ENCODE data around the gene NKIRAS1.

DNA sequence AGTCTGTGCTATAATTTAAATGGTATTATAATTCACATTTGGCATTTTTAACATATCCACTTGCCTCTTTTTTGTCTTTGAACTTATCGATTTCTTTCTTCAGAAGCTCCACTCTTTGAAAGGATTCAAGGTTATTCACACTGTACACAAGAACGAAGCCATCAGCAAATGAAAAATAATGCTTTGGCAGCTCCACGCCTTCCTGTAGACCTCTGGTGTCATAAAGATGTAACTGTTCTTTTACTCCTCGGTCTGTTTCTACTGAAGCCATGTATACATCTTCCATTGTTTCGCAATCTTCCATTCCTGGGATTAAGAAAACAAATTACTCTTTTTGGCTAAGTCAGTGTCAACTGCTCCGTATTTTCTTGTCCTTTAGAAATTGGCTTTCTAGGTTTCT is 16.0 kb downstream of the NKIRAS1 start:
- TF ChIP-seq, protein P1, sequence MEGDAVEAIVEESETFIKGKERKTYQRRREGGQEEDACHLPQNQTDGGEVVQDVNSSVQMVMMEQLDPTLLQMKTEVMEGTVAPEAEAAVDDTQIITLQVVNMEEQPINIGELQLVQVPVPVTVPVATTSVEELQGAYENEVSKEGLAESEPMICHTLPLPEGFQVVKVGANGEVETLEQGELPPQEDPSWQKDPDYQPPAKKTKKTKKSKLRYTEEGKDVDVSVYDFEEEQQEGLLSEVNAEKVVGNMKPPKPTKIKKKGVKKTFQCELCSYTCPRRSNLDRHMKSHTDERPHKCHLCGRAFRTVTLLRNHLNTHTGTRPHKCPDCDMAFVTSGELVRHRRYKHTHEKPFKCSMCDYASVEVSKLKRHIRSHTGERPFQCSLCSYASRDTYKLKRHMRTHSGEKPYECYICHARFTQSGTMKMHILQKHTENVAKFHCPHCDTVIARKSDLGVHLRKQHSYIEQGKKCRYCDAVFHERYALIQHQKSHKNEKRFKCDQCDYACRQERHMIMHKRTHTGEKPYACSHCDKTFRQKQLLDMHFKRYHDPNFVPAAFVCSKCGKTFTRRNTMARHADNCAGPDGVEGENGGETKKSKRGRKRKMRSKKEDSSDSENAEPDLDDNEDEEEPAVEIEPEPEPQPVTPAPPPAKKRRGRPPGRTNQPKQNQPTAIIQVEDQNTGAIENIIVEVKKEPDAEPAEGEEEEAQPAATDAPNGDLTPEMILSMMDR (IDR thresholded peaks at IDR 0.05; ENCODE audit: insufficient read depth, low read length, poor library complexity, severe bottlenecking) = no peak
- TF ChIP-seq EZH2phosphoT487 (conservative IDR thresholded peaks at IDR 0.05; ENCODE audit: low read length) = no peak
